Kidney (tissue), 14 donors: ENCODE data around the gene LEMD2. TPM values are rescaled to one million over a fixed set of nuclear protein-coding genes. Genes with fewer than 3 reads are reported as not detected.

ENCODE experiments used
- DNase-seq, 5 donors: peaks; one replicate each; pipeline ENCODE4 v3.0.0-alpha.2; 2013 to 2020
- FAIRE-seq: peaks from 2 replicates; lab custom pipeline; 2012; peaks lifted over from hg19 to GRCh38; lab: Jason Lieb, UNC
- H3K27ac ChIP-seq, 2 donors: one replicate each; pipeline ENCODE4 v1.7.0; 2013; ENCODE audit warnings: low read depth in 2 of 2, low read length in 2 of 2, inconsistent platforms in 1 of 2
- H3K27me3 ChIP-seq: one replicate; pipeline ENCODE4 v1.7.1; 2013; ENCODE audit warnings: low read length, inconsistent platforms; ENCODE audit not compliant: control insufficient read depth, insufficient read depth
- H3K36me3 ChIP-seq, 3 donors: one replicate each; pipeline versions ENCODE4 v1.7.0 to v1.7.1; 2013; ENCODE audit warnings: low read length in 3 of 3, control low read depth in 1 of 3, inconsistent platforms in 1 of 3; ENCODE audit not compliant: insufficient read depth in 3 of 3, control insufficient read depth in 2 of 3
- H3K4me1 ChIP-seq, 3 donors: one replicate each; pipeline versions ENCODE4 v1.7.0 to v1.7.1; 2013; ENCODE audit warnings: low read length in 3 of 3, inconsistent platforms in 1 of 3, low read depth in 1 of 3; ENCODE audit not compliant: control insufficient read depth in 2 of 3, insufficient read depth in 2 of 3
- H3K4me3 ChIP-seq, 3 donors: one replicate each; pipeline versions ENCODE4 v1.7.0 to v1.8.1; 2013; ENCODE audit warnings: low read length in 3 of 3, control low read depth in 1 of 3, inconsistent platforms in 1 of 3
- H3K9ac ChIP-seq, 3 donors: one replicate each; pipeline versions ENCODE4 v1.7.0 to v1.7.1; 2013; ENCODE audit warnings: low read length in 3 of 3, control low read depth in 1 of 3, inconsistent platforms in 1 of 3
- H3K9me3 ChIP-seq, 3 donors: one replicate each; pipeline versions ENCODE4 v1.7.0 to v1.7.1; 2013; ENCODE audit warnings: low read length in 3 of 3, control low read depth in 1 of 3, inconsistent platforms in 1 of 3; ENCODE audit not compliant: control insufficient read depth in 2 of 3, insufficient read depth in 1 of 3
- CTCF ChIP-seq: IDR thresholded peaks from 3 replicates; pipeline ENCODE4 v1.5.1; 2012; ENCODE audit warnings: mild to moderate bottlenecking, moderate library complexity, borderline replicate concordance; ENCODE audit not compliant: insufficient read depth; ENCODE audit errors: extremely low read depth
- intact Hi-C: fragments of 100-400 bp; cut with DNase I; formaldehyde crosslinking; loops from one replicate; pipeline ENCODE4 v1.11.1; 2022
- polyA plus RNA-seq: library from polyadenylated mRNA; stranded (reverse); fragments of 350-450 nt; fragmentation: Illumina TruSeq; extraction: RNeasy Lipid Tissue Mini Kit (QIAGEN cat#74804); gene quantifications from one replicate; pipeline ENCODE4 v1.2.3, GENCODE V29; 2014; ENCODE audit warnings: low read depth, low replicate concordance; ENCODE audit not compliant: insufficient read depth
- total RNA-seq: library from RNA; stranded (reverse); fragmentation: NEBNext Ultra II Directional; extraction: Animal tissue kit (Norgen Biotek cat#: 25700); gene quantifications from one replicate; pipeline ENCODE4 v1.2.1, GENCODE V29; 2021
- donor health status: control.
- donor health status: control.
- donor health status: control.
- donor health status: control.
- donor health status: control.
- donor health status: DM: yes; HTN: yes; CAD: no.
- donor health status: Normal renal cell carcinoma (clear cell type).

Gene LEMD2
- total and polyA plus RNA-seq, 2 donors from 2014 or later, result 36.4 to 57.1 TPM

GRCh38 chr6:33729059-33729458 lies 59.9 kb downstream of the LEMD2 start:
- intact Hi-C loops, result no loop called here
- Histone ChIP-seq H3K4me1 (peaks cover 0 to 3% (median 0%) of the 10 kb centered on the region in 3 donors), H3K27ac (no peak overlapping the region)

GRCh38 chr6:33728438-33728837 lies 60.5 kb downstream of the LEMD2 start:
- DNase-seq (peak in 1 of 5 donors; percentile 53), FAIRE-seq (no peak)
- TF ChIP-seq CTCF, result no peak
- H3K9ac ChIP-seq, result no peak overlapping the region
- intact Hi-C loops, result no loop called here
- peaks cover 0 to 3% (median 0%) of the 10 kb centered on the region in 3 donors for H3K4me1 ChIP-seq
- H3K9me3 ChIP-seq, result no peaks in the 10 kb centered on the region
- no peaks in the 10 kb centered on the region for H3K27me3 ChIP-seq
- H3K4me3 ChIP-seq, result no peak overlapping the region
- no peaks in the 10 kb centered on the region for H3K36me3 ChIP-seq
- H3K27ac ChIP-seq, result no peak overlapping the region

More at GRCh38 chr6:33729059-33729458, 59.9 kb downstream of the LEMD2 start:
- no peak overlapping the region for H3K4me3 ChIP-seq
- no peaks in the 10 kb centered on the region for H3K27me3 ChIP-seq
- DNase-seq (peak in 1 of 5 donors; percentile 27), FAIRE-seq (no peak)
- no peak overlapping the region for H3K9ac ChIP-seq
- no peak for TF ChIP-seq CTCF
- H3K36me3 ChIP-seq, result no peaks in the 10 kb centered on the region
- H3K9me3 ChIP-seq, result no peaks in the 10 kb centered on the region

GRCh38 chr6:33727932-33728331 lies 61.0 kb downstream of the LEMD2 start:
- H3K4me3 ChIP-seq, result no peak overlapping the region
- no peak for TF ChIP-seq CTCF
- FAIRE-seq (no peak), DNase-seq (peak in 1 of 5 donors; percentile 56)
- no peaks in the 10 kb centered on the region for H3K27me3 ChIP-seq
- no peak overlapping the region for H3K9ac ChIP-seq
- no peaks in the 10 kb centered on the region for H3K36me3 ChIP-seq
- intact Hi-C loops, result no loop called here
- peaks cover 0 to 3% (median 0%) of the 10 kb centered on the region in 3 donors for H3K4me1 ChIP-seq
- no peaks in the 10 kb centered on the region for H3K9me3 ChIP-seq
- no peak overlapping the region for H3K27ac ChIP-seq

GRCh38 chr6:33727126-33727525 lies 61.8 kb downstream of the LEMD2 start:
- no peaks in the 10 kb centered on the region for H3K9me3 ChIP-seq
- FAIRE-seq, result no peak
- H3K4me3 ChIP-seq, result no peak overlapping the region
- no peak overlapping the region for H3K9ac ChIP-seq
- H3K27me3 ChIP-seq, result no peaks in the 10 kb centered on the region
- DNase-seq, result peak in 1 of 5 donors; percentile 39
- no peaks in the 10 kb centered on the region for H3K36me3 ChIP-seq
- H3K4me1 ChIP-seq, result no peaks in the 10 kb centered on the region
- no peak overlapping the region for H3K27ac ChIP-seq
- intact Hi-C loops, result no loop called here
- TF ChIP-seq CTCF, result no peak
